ENCODE data around the gene ABCF2.

DNA sequence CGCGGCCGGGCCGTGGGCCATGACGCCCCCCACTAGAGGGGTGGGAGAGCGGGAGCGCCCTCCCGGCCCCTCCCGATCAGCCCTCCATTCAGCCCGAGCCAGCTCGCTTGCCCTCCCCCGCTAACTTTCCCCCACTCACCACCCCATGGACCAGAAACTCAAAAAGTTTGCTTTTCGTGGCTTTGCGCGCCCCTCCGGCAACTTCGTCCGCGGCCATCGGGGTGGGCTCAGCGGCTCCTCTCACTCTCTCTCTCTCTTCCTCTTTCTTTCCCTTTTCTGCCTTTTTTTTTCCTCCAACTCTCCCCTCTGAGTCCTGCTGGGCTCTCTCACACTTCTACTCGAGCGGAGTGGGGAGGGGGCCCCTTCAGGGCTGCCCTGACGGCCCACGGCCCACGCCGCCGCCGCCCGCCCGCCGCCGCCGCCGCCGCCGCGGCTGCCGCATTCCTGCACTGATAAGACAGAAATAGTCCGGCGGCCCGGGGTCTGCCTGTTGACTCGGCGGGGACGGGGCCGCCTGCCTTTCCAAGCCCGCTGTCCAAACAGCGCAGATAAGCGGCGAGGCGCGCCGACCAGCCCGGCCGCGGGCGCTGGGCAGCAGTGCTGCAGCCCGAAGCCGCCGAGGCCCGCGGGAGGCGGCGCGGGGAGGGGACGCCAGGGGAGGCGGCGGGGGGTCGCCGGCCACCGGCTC lies 21.5 kb upstream of the ABCF2 start, which contains the start of gene SMARCD3:
- TF ChIP-seq GATA2 (IDR thresholded peaks at IDR 0.05; ENCODE audit: low read depth, low read length) (peak; percentile 45), GATA3 (IDR thresholded peaks at IDR 0.05; ENCODE audit: low read depth, low read length) (no peak)

Data from SH-SY5Y (cell line).